HepG2 (cell line): ENCODE results near the gene STKLD1. TPM values are rescaled to one million over a fixed set of nuclear protein-coding genes. Genes with fewer than 3 reads are reported as not detected.
A peak's percentile ranks its signal among the peaks of the same experiment; 100 is the strongest.

ENCODE experiments used
- CCDC6 ChIP-seq: sonication (generic); formaldehyde crosslinking; IDR thresholded peaks from 2 replicates; pipeline ENCODE4 v1.8.1; 2022; ENCODE audit warnings: mild to moderate bottlenecking, missing genetic modification reagents, moderate library complexity
- FOXJ3 ChIP-seq: sonication (generic); formaldehyde crosslinking; IDR thresholded peaks from 2 replicates; pipeline ENCODE4 v1.4.0; 2020; ENCODE audit warnings: missing genetic modification reagents, mild to moderate bottlenecking, borderline replicate concordance
- HIVEP1 ChIP-seq: sonication (generic); formaldehyde crosslinking; IDR thresholded peaks from 2 replicates; pipeline ENCODE4 v1.4.0; 2020; ENCODE audit warnings: mild to moderate bottlenecking, missing genetic modification reagents
- IKZF4 ChIP-seq: sonication (generic); formaldehyde crosslinking; IDR thresholded peaks from 2 replicates; pipeline ENCODE4 v1.5.1; 2020; ENCODE audit warnings: borderline replicate concordance, mild to moderate bottlenecking, low read depth, missing genetic modification reagents; ENCODE audit errors: not compliant biosample characterization
- JUND ChIP-seq: sonication (generic); formaldehyde crosslinking; IDR thresholded peaks from 2 replicates; pipeline ENCODE4 v1.8.0; 2022; ENCODE audit warnings: mild to moderate bottlenecking, missing genetic modification reagents
- MAZ ChIP-seq, 2 experiments: sonication (generic) in 1 of 2; formaldehyde crosslinking in 1 of 2; IDR thresholded peaks; 2 replicates each; pipeline versions ENCODE4 v1.5.0 to v1.6.1; 2012 to 2020; ENCODE audit warnings: low read depth in 2 of 2, mild to moderate bottlenecking in 2 of 2, borderline replicate concordance in 1 of 2, improper control_type of control experiment in 1 of 2, low read length in 1 of 2, missing genetic modification reagents in 1 of 2, moderate library complexity in 1 of 2
- MTF2 ChIP-seq: sonication (generic); formaldehyde crosslinking; IDR thresholded peaks from 2 replicates; pipeline ENCODE4 v1.5.0; 2020; ENCODE audit warnings: missing genetic modification reagents, borderline replicate concordance
- RXRA ChIP-seq: sonication (generic); formaldehyde crosslinking; IDR thresholded peaks from 2 replicates; pipeline ENCODE4 v1.5.1; 2020; ENCODE audit warnings: missing genetic modification reagents
- SSRP1 ChIP-seq: IDR thresholded peaks from 2 replicates; pipeline ENCODE4 v1.6.1; 2016; ENCODE audit warnings: control low read depth
- TBL1XR1 ChIP-seq: fragments of 150-350 bp; IDR thresholded peaks from 2 replicates; pipeline ENCODE4 v1.6.1; 2014; ENCODE audit warnings: borderline replicate concordance, low read length; ENCODE audit not compliant: partially characterized antibody
- THAP8 ChIP-seq: sonication (generic); formaldehyde crosslinking; IDR thresholded peaks from 2 replicates; pipeline ENCODE4 v1.5.1; 2020; ENCODE audit warnings: missing genetic modification reagents, mild to moderate bottlenecking, borderline replicate concordance
- XRCC5 ChIP-seq: fragments of 200-400 bp; formaldehyde crosslinking; optimal IDR thresholded peaks from 2 replicates; pipeline ENCODE3; 2017; ENCODE audit warnings: mild to moderate bottlenecking, low read length
- YY1 ChIP-seq: IDR thresholded peaks from 2 replicates; pipeline ENCODE4 v1.6.1; 2011; ENCODE audit warnings: low read length, low read depth, moderate library complexity, mild to moderate bottlenecking; ENCODE audit not compliant: insufficient read depth, insufficient replicate concordance
- ZNF225 ChIP-seq: sonication (generic); formaldehyde crosslinking; IDR thresholded peaks from 2 replicates; pipeline ENCODE4 v1.4.0; 2020; ENCODE audit warnings: mild to moderate bottlenecking, missing genetic modification reagents
- ZNF251 ChIP-seq: sonication (generic); formaldehyde crosslinking; IDR thresholded peaks from 2 replicates; pipeline ENCODE4 v1.9.0; 2021; ENCODE audit warnings: mild to moderate bottlenecking, missing genetic modification reagents
- ZNF335 ChIP-seq: sonication (generic); formaldehyde crosslinking; IDR thresholded peaks from 2 replicates; pipeline ENCODE4 v1.4.0; 2020; ENCODE audit warnings: missing genetic modification reagents
- ZNF589 ChIP-seq: sonication (generic); formaldehyde crosslinking; conservative IDR thresholded peaks from 2 replicates; pipeline ENCODE4 v1.8.0; 2022; ENCODE audit warnings: mild to moderate bottlenecking, moderate library complexity, missing genetic modification reagents
- ZNF747 ChIP-seq: sonication (generic); formaldehyde crosslinking; IDR thresholded peaks from 2 replicates; pipeline ENCODE4 v1.8.1; 2023; ENCODE audit warnings: missing genetic modification reagents, mild to moderate bottlenecking, borderline replicate concordance
- ZNF782 ChIP-seq: sonication (generic); formaldehyde crosslinking; IDR thresholded peaks from 2 replicates; pipeline ENCODE4 v1.4.0; 2020; ENCODE audit warnings: missing genetic modification reagents, mild to moderate bottlenecking, borderline replicate concordance
- polyA plus RNA-seq, 8 experiments: library from polyadenylated mRNA; depleted of rRNA in 3 of 8; stranded (reverse) in 7 of 8; unstranded in 1 of 8; fragments of >200 nt; fragmentation: Illumina TruSeq in 4 of 8; extraction: Trizol in 4 of 8; gene quantifications; 2 replicates each; pipeline versions ENCODE4 v1.2.1 to v1.2.3, GENCODE V29; 2011 to 2016; ENCODE audit warnings: low read depth in 4 of 8, missing spikeins in 1 of 8, mixed read lengths in 1 of 8; ENCODE audit not compliant: insufficient read depth in 1 of 8
- total RNA-seq, 5 experiments: library from RNA; depleted of rRNA; stranded (reverse); fragments of >200 nt; fragmentation: Illumina TruSeq; extraction: Trizol; gene quantifications; 2 replicates each; pipeline ENCODE4 v1.2.3, GENCODE V29; 2016; ENCODE audit warnings: low read depth in 1 of 5
- TF ChIP-seq, protein P1 (sequence below): sonication (generic); formaldehyde crosslinking; IDR thresholded peaks from 2 replicates; pipeline ENCODE4 v1.9.0; 2022; ENCODE audit warnings: missing genetic modification reagents, mild to moderate bottlenecking, borderline replicate concordance
- TF ChIP-seq, protein P2 (sequence below): fragments of 450-650 bp; IDR thresholded peaks from 2 replicates; pipeline ENCODE4 v1.6.1; 2017
- TF ChIP-seq, protein P3 (sequence below): sonication (generic); formaldehyde crosslinking; IDR thresholded peaks from 2 replicates; pipeline ENCODE4 v1.4.0; 2020; ENCODE audit warnings: missing genetic modification reagents

STKLD1 gene
- total and polyA plus RNA-seq, 2 of the 13 experiments (the other 11 are each of a cell fraction or from before 2014, with no cell fraction given) = 1.5 to 2.2 TPM

- TF ChIP-seq, protein P1, sequence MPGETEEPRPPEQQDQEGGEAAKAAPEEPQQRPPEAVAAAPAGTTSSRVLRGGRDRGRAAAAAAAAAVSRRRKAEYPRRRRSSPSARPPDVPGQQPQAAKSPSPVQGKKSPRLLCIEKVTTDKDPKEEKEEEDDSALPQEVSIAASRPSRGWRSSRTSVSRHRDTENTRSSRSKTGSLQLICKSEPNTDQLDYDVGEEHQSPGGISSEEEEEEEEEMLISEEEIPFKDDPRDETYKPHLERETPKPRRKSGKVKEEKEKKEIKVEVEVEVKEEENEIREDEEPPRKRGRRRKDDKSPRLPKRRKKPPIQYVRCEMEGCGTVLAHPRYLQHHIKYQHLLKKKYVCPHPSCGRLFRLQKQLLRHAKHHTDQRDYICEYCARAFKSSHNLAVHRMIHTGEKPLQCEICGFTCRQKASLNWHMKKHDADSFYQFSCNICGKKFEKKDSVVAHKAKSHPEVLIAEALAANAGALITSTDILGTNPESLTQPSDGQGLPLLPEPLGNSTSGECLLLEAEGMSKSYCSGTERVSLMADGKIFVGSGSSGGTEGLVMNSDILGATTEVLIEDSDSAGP (CRISPR knock-in tag) = peak; percentile 39
- TF ChIP-seq HIVEP1 = no peak
- TF ChIP-seq ZNF589 (CRISPR knock-in tag) = no peak
- TF ChIP-seq FOXJ3 (CRISPR knock-in tag) = no peak
- no peak for TF ChIP-seq ZNF782 (CRISPR knock-in tag)
- TF ChIP-seq ZNF747 (CRISPR knock-in tag) = no peak
- TF ChIP-seq ZNF335 = no peak
- TF ChIP-seq THAP8 (CRISPR knock-in tag) = no peak
- TF ChIP-seq MAZ (IDR thresholded peaks at IDR 0.05; ENCODE audit: borderline replicate concordance, low read depth, low read length) = no peak
- 0 out of 2 replicates have a peak, but pooled peaks have one; percentile 26 for TF ChIP-seq MAZ (CRISPR knock-in tag; IDR thresholded peaks at IDR 0.05; ENCODE audit: low read depth)
- peak; percentile 19 for TF ChIP-seq TBL1XR1
- TF ChIP-seq, protein P2, sequence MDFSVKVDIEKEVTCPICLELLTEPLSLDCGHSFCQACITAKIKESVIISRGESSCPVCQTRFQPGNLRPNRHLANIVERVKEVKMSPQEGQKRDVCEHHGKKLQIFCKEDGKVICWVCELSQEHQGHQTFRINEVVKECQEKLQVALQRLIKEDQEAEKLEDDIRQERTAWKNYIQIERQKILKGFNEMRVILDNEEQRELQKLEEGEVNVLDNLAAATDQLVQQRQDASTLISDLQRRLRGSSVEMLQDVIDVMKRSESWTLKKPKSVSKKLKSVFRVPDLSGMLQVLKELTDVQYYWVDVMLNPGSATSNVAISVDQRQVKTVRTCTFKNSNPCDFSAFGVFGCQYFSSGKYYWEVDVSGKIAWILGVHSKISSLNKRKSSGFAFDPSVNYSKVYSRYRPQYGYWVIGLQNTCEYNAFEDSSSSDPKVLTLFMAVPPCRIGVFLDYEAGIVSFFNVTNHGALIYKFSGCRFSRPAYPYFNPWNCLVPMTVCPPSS = no peak
- TF ChIP-seq MTF2 (CRISPR knock-in tag) = no peak
- TF ChIP-seq ZNF251 = no peak
- TF ChIP-seq, protein P3, sequence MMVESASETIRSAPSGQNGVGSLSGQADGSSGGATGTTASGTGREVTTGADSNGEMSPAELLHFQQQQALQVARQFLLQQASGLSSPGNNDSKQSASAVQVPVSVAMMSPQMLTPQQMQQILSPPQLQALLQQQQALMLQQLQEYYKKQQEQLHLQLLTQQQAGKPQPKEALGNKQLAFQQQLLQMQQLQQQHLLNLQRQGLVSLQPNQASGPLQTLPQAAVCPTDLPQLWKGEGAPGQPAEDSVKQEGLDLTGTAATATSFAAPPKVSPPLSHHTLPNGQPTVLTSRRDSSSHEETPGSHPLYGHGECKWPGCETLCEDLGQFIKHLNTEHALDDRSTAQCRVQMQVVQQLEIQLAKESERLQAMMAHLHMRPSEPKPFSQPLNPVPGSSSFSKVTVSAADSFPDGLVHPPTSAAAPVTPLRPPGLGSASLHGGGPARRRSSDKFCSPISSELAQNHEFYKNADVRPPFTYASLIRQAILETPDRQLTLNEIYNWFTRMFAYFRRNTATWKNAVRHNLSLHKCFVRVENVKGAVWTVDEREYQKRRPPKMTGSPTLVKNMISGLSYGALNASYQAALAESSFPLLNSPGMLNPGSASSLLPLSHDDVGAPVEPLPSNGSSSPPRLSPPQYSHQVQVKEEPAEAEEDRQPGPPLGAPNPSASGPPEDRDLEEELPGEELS (CRISPR knock-in tag) = no peak
- TF ChIP-seq XRCC5 = peak; percentile 80
- TF ChIP-seq YY1 = peak; percentile 53
- no peak for TF ChIP-seq ZNF225 (CRISPR knock-in tag)
- TF ChIP-seq RXRA (CRISPR knock-in tag) = 0 out of 2 replicates have a peak, but pooled peaks have one; percentile 51
- TF ChIP-seq SSRP1 (CRISPR knock-in tag) = no peak
- TF ChIP-seq JUND (CRISPR knock-in tag) = no peak
- TF ChIP-seq IKZF4 (CRISPR knock-in tag) = no peak
- TF ChIP-seq CCDC6 (CRISPR knock-in tag) = no peak
These were observed 30.5 kb downstream of the STKLD1 start (continued) for GRCh38 chr9:133406480-133407307.
